HG03460 (cell line): Measurements from ENCODE around the gene SLC25A22.

Experiments used
- ATAC-seq: cut with Tn5 transposase; IDR thresholded peaks from one replicate; pipeline ENCODE4 v1.9.1; 2021; ENCODE audit not compliant: unreplicated experiment

The SLC25A22 gene

DNA sequence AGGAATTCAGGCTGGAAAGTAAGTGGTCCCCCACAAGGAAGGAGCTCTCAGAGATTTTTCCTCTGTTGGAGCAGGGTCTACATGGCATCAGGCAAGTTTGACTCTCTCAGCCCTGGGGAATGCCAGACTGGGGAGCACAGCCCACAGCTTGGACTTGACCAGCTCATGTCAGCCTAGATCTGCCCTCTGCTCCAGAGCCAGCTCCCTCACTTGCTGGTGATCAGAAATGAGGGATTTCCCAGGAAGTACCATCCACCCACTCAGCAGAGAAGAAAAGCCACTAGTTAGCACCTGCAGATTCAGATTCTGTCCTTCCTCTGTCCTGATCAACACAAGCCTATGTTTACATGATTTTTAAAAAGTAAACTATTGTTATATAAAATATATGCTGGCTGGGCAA is 37.8 kb downstream of the SLC25A22 start:
- ATAC-seq: no peak

GRCh38 chr11:749731-750130 is 48.4 kb downstream of the SLC25A22 start:
- ATAC-seq: no peak

- ATAC-seq: peak; percentile 10
These were observed 50.1 kb downstream of the SLC25A22 start for GRCh38 chr11:748007-748359.

- peak; percentile 84 for ATAC-seq
These were observed 50.7 kb downstream of the SLC25A22 start, which contains the start of gene TALDO1 for GRCh38 chr11:747158-748006. Gene TALDO1 (plus strand): TSS chr11:747464. CDS start chr11:747482, 18 bp downstream.

DNA sequence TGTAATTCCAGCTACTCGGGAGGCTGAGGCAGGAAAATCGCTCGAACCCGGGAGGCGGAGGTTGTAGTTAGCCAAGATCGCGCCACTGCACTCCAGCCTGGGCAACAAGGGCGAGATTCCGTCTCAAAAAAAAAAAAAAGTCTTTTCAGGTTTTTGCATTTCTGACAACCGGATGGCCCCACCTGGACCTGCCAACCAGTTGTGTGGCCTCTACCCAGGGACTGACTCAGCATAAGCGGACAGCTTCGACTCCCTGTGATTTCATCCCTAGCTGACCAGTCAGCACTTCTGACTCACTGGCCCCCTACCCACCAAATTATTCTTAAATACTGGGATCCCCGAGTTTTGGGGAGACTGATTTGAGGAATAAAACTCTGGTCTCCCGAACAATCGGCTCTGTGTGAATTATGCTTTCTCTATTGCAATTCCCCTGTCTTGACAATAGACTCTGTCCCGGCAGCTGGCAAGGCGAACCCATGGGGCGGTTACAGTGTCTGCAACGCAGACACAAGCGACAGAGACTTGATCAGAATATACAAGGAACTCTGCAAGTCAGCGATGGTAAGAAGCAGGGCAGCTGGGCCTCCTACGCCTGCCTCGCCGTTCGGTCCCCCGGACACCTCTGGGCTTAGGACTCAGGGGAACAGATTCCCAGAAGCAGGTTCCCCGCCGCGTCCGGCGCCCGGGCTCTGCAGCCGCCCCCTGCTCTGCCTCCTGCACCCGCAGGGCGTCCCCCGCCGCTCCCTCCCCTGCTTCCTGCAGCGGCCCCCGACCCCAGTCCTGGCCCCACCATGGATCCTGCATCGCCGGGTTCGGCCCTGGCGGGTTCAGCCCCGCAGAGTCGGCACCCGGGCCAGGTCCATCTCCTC is 51.6 kb downstream of the SLC25A22 start:
- peak; percentile 29 for ATAC-seq

DNA sequence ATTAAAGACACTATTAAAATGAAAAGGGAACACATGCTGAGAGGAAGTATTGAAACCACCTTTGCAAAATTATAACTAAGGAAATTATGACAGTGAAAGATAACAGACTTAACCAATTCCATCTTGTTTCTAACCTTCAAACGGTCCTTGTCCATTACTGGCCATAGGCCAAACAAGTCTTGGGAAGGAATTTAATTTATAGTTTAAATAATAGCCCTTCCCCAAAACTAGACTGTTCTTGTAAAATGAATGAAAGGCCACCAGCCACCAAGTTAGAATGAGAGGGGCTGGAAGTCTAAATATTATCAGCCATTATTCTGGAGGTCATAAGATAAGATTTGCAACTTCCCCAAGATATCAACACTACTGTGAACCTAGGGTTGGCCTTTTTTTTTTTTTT is 52.7 kb downstream of the SLC25A22 start:
- no peak for ATAC-seq

DNA sequence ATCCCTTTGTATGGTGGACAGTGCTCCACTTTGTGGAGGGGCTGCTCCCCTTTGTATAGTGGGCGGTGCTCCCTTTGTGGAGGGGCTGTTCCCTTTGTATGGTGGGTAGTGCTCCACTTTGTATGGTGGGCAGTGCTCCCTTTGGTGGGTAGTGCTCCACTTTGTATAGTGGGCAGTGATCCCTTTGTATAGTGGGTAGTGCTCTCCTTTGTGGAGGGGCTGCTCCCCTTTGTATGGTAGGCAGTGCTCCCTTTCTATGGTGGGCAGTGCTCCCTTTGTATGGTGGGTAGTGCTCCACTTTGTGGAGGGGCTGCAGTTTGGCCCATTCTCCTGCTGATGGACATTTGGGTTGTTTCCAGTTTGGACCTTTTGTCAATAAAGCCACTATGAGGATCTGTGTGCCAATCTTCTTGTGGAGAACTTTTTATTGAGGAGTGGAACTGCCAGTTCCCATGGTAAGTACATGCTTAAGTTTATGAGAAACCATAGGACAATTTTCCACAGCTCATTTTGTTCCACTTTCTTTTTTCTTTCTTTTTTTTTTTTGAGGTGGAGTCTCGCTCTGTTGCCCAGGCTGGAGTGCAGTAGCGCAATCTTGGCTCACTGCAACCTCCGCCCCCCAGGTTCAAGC is 55.4 kb downstream of the SLC25A22 start:
- no peak for ATAC-seq

GRCh38 chr11:742156-742546 is 55.9 kb downstream of the SLC25A22 start:
- no peak for ATAC-seq
